Breast epithelium (tissue), 4 donors: ENCODE measurements around the gene ULK1. TPM values are rescaled to one million over a fixed set of nuclear protein-coding genes. Genes with fewer than 3 reads are reported as not detected.
A peak's percentile ranks its signal among the peaks of the same experiment; 100 is the strongest.

Source experiments
- DNase-seq, 2 donors: peaks; one replicate each; pipeline ENCODE4 v3.0.0-alpha.2; 2019; ENCODE audit warnings: low spot score in 2 of 2
- H3K27ac ChIP-seq, 2 donors: fragments of 200-600 bp; sonication (generic) in 1 of 2; one replicate each; pipeline ENCODE4 v1.5.1; 2016 to 2019; ENCODE audit warnings: mild to moderate bottlenecking in 1 of 2
- H3K27me3 ChIP-seq, 2 donors: fragments of 200-600 bp; sonication (generic) in 1 of 2; one replicate each; pipeline versions ENCODE4 v1.5.1 to v1.6.0; 2017 to 2019; ENCODE audit warnings: control low read depth in 1 of 2, mild to moderate bottlenecking in 1 of 2
- H3K36me3 ChIP-seq: fragments of 200-600 bp; one replicate; pipeline ENCODE4 v1.5.1; 2019
- H3K4me1 ChIP-seq, 2 donors: fragments of 200-600 bp; sonication (generic); one replicate each; pipeline ENCODE4 v1.5.1; 2016 to 2019; ENCODE audit warnings: control low read depth in 1 of 2
- H3K4me3 ChIP-seq, 3 donors: fragments of 200-600 bp; sonication (generic); 1 replicate in 2 of 3; 2 replicates in 1 of 3; pipeline ENCODE4 v1.5.1; 2016 to 2019; ENCODE audit warnings: mild to moderate bottlenecking in 3 of 3, moderate library complexity in 2 of 3
- H3K9me3 ChIP-seq, 2 donors: fragments of 200-600 bp; sonication (generic) in 1 of 2; one replicate each; pipeline ENCODE4 v1.5.1; 2016 to 2019; ENCODE audit warnings: control low read depth in 1 of 2
- CTCF ChIP-seq, 3 donors: fragments of 450-650 bp; IDR thresholded peaks; one replicate each; pipeline ENCODE4 v1.5.1; 2016 to 2017; ENCODE audit warnings: antibody characterized with exemption in 3 of 3, mild to moderate bottlenecking in 3 of 3, moderate library complexity in 3 of 3
- POLR2A ChIP-seq: fragments of 450-650 bp; IDR thresholded peaks from one replicate; pipeline ENCODE4 v1.6.1; 2016; ENCODE audit warnings: antibody characterized with exemption, mild to moderate bottlenecking, moderate library complexity
- POLR2AphosphoS5 ChIP-seq, 3 donors: sonication (generic); formaldehyde crosslinking; IDR thresholded peaks; one replicate each; pipeline ENCODE4 v1.6.1; 2017; ENCODE audit warnings: antibody characterized with exemption in 3 of 3
- intact Hi-C: fragments of 100-400 bp; cut with DNase I; formaldehyde crosslinking; loops from one replicate; pipeline ENCODE4 v1.15.1; 2023; ENCODE audit warnings: low total_unique reads
- total RNA-seq, 3 donors: library from RNA; depleted of rRNA; stranded (reverse); fragments of >200 nt; gene quantifications; one replicate each; pipeline ENCODE4 v1.1.0, GENCODE V29; 2016

The ULK1 gene
- 10 to 100 TPM; 14.8 to 18.6 (median 17.0) TPM for total RNA-seq

DNA sequence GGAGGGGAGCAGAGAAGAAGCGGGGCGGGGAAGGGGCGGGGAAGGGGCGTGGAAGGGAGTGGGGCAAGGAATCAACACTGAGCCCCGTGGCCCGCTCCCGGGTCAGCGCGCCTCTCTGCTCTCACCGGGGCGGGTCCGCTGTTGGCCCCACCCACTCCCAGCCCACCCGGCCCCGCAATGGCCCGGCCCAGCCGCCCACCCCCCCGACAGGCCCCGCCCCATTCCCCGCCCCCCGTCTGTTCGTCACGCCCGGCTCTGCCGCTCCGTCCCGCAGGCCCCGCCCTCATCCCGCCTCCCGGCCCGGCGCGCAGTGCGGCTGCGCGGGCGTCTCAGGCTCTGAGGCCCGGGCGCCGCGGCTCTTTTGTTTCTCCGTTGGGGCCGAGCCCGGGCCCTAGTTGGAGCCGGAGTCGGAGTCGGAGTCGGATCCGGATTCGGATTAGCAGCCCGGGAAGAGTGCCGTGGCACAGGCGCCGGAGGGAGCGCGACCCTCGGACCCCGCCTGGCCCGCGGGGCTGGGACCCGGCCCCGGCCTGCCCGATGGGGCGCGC is at the start of gene ULK1:
ULK1 (plus strand) TSS at position 310 of the 548 bp plus-strand sequence. CDS start 380 bp downstream, outside the sequence.
- H3K4me1 ChIP-seq = peaks cover 4 to 7% of the 10 kb centered on the region in 2 donors
- H3K9me3 ChIP-seq = no peaks in the 10 kb centered on the region
- DNase-seq = peak; percentile 91 to 93
- H3K27ac ChIP-seq = peak within 1 kb of the TSS; percentile 95 to 99
- TF ChIP-seq CTCF (IDR thresholded peaks at IDR 0.05) (no peak), POLR2AphosphoS5 (IDR thresholded peaks at IDR 0.05) (peak; percentile 59 to 89 (median 68)), POLR2A (peak; percentile 60)
- peak within 1 kb of the TSS; percentile 66 to 83 (median 81) for H3K4me3 ChIP-seq
- H3K27me3 ChIP-seq = no peaks in the 10 kb centered on the region
- intact Hi-C loops = no loop called here
- H3K36me3 ChIP-seq = no peaks in the 10 kb centered on the region

GRCh38 chr12:131844656-131845055 is 49.8 kb upstream of the ULK1 start:
- Histone ChIP-seq H3K27ac (no peak overlapping the region), H3K4me3 (no peak overlapping the region), H3K36me3 (no peaks in the 10 kb centered on the region), H3K4me1 (no peaks in the 10 kb centered on the region), H3K9me3 (no peaks in the 10 kb centered on the region), H3K27me3 (no peaks in the 10 kb centered on the region)
- intact Hi-C loops = no loop called here
- TF ChIP-seq CTCF (IDR thresholded peaks at IDR 0.05) (no peak), POLR2A (no peak), POLR2AphosphoS5 (IDR thresholded peaks at IDR 0.05) (no peak)
- DNase-seq = no peak

DNA sequence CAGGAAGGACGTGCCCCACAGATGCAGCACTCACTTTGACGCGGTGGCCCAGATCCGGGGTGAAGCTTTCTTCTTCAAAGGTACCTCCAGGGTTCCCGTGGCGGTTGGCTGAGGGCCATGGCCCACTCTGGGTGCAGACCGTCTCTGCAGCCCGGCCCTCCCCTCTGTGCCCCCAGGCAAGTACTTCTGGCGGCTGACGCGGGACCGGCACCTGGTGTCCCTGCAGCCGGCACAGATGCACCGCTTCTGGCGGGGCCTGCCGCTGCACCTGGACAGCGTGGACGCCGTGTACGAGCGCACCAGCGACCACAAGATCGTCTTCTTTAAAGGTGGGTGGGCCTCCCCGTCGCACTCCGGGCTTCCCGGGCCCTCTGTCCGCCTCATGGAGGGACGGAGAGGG is 49.3 kb upstream of the ULK1 start:
- Histone ChIP-seq H3K4me1 (no peaks in the 10 kb centered on the region), H3K4me3 (no peak overlapping the region), H3K27me3 (no peaks in the 10 kb centered on the region), H3K36me3 (no peaks in the 10 kb centered on the region), H3K27ac (no peak overlapping the region), H3K9me3 (no peaks in the 10 kb centered on the region)
- no peak for DNase-seq
- TF ChIP-seq CTCF (IDR thresholded peaks at IDR 0.05) = no peak
- TF ChIP-seq POLR2A = no peak
- TF ChIP-seq POLR2AphosphoS5 (IDR thresholded peaks at IDR 0.05) = no peak
- intact Hi-C loops = no loop called here

DNA sequence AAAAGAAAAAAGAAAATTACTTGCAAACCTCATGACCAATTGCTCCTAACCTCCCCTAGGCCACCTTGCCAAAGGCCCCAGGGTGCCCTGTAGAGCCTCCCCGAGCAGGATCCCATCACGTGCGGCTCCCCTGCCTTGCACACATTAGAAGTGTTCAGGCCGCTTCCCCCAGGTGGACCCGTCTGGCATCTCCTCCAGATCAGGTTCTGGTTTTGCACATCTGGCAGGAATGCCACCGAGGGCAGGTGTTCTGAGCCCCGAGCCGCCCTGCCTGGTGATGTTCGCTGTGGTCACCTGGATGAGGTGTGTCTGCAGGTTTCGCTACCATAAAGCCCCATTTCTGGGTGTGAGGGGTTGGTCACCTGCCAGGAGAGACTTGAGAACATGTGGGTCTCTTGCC is 47.0 kb upstream of the ULK1 start:
- H3K9me3 ChIP-seq = no peaks in the 10 kb centered on the region
- no peaks in the 10 kb centered on the region for H3K36me3 ChIP-seq
- no peak overlapping the region for H3K27ac ChIP-seq
- no peak overlapping the region for H3K4me3 ChIP-seq
- no peak for DNase-seq
- TF ChIP-seq CTCF (IDR thresholded peaks at IDR 0.05) (no peak), POLR2A (no peak), POLR2AphosphoS5 (IDR thresholded peaks at IDR 0.05) (no peak)
- no peaks in the 10 kb centered on the region for H3K4me1 ChIP-seq
- peaks cover 0 to under 1% of the 10 kb centered on the region in 2 donors for H3K27me3 ChIP-seq
- intact Hi-C loops = no loop called here

- Histone ChIP-seq H3K9me3 (no peaks in the 10 kb centered on the region), H3K4me1 (no peaks in the 10 kb centered on the region), H3K27ac (no peak overlapping the region), H3K4me3 (no peak overlapping the region), H3K27me3 (peaks cover 0 to 3% of the 10 kb centered on the region in 2 donors), H3K36me3 (no peaks in the 10 kb centered on the region)
- intact Hi-C loops = no loop called here
- TF ChIP-seq POLR2AphosphoS5 (IDR thresholded peaks at IDR 0.05) = no peak
- no peak for TF ChIP-seq POLR2A
- no peak for TF ChIP-seq CTCF (IDR thresholded peaks at IDR 0.05)
- DNase-seq = no peak
Measured at GRCh38 chr12:131848753-131849152, 45.7 kb upstream of the ULK1 start.
